Subcutaneous abdominal adipose tissue (tissue), 5 donors: Measurements from ENCODE around the gene CD46.

Source experiments
- H3K27ac ChIP-seq: one replicate; pipeline ENCODE4 v1.7.0; 2013; ENCODE audit warnings: low read depth, mild to moderate bottlenecking, inconsistent platforms, low read length, moderate library complexity
- H3K27me3 ChIP-seq, 5 donors: one replicate each; pipeline ENCODE4 v1.7.0; 2013; ENCODE audit warnings: low read length in 5 of 5, inconsistent platforms in 1 of 5; ENCODE audit not compliant: control insufficient read depth in 5 of 5, insufficient read depth in 4 of 5
- H3K36me3 ChIP-seq, 5 donors: one replicate each; pipeline ENCODE4 v1.7.0; 2013; ENCODE audit warnings: low read length in 5 of 5; ENCODE audit not compliant: control insufficient read depth in 5 of 5, insufficient read depth in 5 of 5
- H3K4me1 ChIP-seq, 5 donors: one replicate each; pipeline ENCODE4 v1.7.0; 2013; ENCODE audit warnings: low read length in 5 of 5, mild to moderate bottlenecking in 3 of 5, moderate library complexity in 1 of 5; ENCODE audit not compliant: control insufficient read depth in 5 of 5, insufficient read depth in 5 of 5
- H3K4me3 ChIP-seq, 5 donors: one replicate each; pipeline ENCODE4 v1.7.0; 2013; ENCODE audit warnings: low read length in 5 of 5, low read depth in 1 of 5
- H3K9ac ChIP-seq, 5 donors: one replicate each; pipeline ENCODE4 v1.7.0; 2013; ENCODE audit warnings: low read length in 5 of 5, mild to moderate bottlenecking in 4 of 5, moderate library complexity in 3 of 5
- H3K9me3 ChIP-seq, 5 donors: one replicate each; pipeline ENCODE4 v1.7.0; 2013; ENCODE audit warnings: low read length in 5 of 5; ENCODE audit not compliant: control insufficient read depth in 5 of 5
- donor health status: healthy.
- donor health status: healthy.
- donor health status: healthy.
- donor health status: healthy.
- donor health status: healthy.

The CD46 gene

DNA sequence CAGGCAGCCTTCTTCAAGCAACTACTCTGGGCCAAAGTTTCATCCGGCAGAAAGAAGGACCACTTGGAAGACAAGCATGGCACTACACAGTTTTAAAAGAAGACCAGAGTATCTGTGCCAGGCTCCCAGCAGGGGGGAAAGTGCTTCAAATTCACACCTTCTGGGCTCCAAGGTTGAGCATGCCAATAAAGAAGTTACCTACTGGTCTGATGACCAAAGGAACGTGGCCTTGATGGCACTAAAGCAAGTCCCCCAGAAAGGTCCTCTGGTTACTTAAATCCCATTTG is 73.5 kb downstream of the CD46 start:
- H3K9me3 ChIP-seq = no peaks in the 10 kb centered on the region
- H3K9ac ChIP-seq = peak overlapping the region; percentile 2 to 99 (median 61)
- peak overlapping the region; percentile 41 to 96 (median 63) for H3K4me3 ChIP-seq
- no peaks in the 10 kb centered on the region for H3K27me3 ChIP-seq
- peak overlapping the region; percentile 100 for H3K27ac ChIP-seq
- peaks cover 0 to 6% (median 4%) of the 10 kb centered on the region in 5 donors for H3K36me3 ChIP-seq
- peaks cover 35 to 80% (median 73%) of the 10 kb centered on the region in 5 donors for H3K4me1 ChIP-seq

DNA sequence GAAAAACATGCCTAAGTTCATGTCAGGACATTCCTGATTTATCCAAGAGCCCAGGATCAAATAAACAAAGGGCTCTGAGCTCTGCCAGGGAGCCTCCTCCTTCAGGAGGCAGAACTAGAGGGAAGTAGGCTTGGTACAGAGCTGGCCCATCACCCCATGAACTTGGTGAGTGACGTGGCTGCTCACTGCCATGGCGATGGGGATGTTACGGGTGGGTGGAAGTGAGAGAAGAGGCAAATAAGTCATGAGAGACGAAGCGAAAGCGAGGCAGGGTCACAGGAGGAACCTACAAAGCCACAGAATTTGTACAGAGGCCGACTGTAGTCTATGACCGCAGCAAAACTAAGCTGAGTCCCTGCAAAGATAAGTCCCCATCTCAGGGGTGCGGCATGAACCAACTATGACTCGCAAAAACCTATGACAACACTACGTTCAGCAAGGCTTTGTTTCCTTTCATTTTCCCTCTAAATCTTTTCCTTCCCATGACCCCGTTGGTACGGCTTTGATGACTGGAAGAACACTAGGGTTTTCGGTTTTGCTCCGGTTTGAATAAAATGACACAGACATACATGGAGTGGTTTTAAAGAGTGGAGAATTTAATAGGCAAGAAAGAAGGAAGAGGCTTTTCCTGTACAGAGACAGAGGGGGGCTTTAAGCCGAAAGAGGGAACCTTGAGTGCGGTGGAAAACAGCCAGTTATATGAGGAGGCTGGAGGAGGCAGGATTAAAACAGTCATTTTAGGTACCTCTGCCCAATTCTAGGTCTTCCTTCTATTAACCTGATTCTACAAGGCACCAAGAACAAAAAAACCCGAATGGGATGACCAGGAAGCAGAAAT is 74.1 kb downstream of the CD46 start:
- H3K4me1 ChIP-seq = peaks cover 31 to 78% (median 70%) of the 10 kb centered on the region in 5 donors
- H3K9ac ChIP-seq = peak overlapping the region; percentile 51 to 99 (median 74)
- H3K9me3 ChIP-seq = no peaks in the 10 kb centered on the region
- H3K36me3 ChIP-seq = peaks cover 0 to 5% (median 0%) of the 10 kb centered on the region in 5 donors
- H3K27me3 ChIP-seq = no peaks in the 10 kb centered on the region
- H3K4me3 ChIP-seq = peak overlapping the region; percentile 41 to 96 (median 63)
- H3K27ac ChIP-seq = peak overlapping the region; percentile 100

DNA sequence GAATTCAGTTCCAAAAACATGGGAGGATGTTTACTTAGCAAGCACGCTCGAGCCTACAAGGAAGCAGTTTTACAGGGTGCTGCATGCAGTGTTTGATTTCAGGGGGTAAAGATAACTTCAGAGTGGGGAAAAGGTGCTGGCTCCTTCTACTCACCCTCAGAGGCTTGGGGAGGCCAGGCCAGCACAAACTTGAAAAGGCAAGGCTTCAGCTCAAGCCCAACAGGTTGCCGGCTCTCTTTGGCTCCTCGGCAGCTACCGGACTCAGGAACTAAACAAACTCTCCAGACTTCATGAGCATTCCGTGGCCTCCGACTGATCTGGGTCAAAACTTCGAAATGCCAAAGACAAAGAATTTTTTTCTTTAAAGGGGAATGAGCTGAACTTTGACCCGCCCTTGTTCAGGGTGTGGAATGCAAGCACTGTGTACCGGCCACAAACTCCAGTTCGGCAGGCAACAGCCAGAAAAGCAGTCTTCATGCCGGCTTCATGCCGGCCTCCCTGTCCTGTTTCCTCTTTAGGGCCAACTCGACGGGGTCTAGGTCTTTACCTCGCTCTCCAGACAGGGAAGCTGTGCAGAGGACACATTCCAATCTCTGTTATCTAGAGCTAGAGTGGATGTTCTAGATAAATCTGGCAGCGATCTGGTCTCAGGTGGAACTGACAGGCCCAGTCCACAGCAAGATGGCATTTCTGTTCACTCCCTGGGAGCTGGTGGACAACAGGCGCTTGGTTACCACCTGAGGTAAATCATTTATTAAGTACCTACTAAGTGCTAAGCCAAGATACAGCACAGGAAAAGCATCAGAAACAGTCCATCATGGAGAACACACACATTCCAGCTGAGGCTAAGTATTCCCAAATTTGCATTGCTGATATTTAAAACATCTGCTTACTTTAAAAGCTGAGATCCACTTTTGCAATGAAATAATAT is 75.0 kb downstream of the CD46 start:
- Histone ChIP-seq H3K36me3 (no peaks in the 10 kb centered on the region), H3K9ac (peak overlapping the region; percentile 51 to 99 (median 74)), H3K4me1 (peaks cover 33 to 79% (median 70%) of the 10 kb centered on the region in 5 donors), H3K9me3 (no peaks in the 10 kb centered on the region), H3K27me3 (no peaks in the 10 kb centered on the region), H3K27ac (peak overlapping the region; percentile 100), H3K4me3 (peak overlapping the region; percentile 41 to 96 (median 63))

DNA sequence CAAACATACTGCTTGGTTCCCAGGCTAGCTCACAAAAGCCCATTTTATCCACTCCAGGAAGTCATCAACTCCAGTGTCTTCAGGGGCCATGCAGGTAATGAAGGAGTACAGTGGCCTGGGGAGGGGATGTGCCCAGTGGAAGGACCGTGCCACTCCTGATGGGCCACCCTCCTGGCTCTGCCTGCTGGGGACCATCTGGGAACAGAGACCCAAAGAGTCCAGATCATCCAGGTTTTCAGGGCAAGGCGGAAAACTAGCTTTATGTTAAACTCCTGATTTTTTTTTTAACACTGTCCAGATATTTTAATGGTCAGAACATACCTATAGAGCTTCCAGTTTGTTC is 75.6 kb downstream of the CD46 start:
- Histone ChIP-seq H3K4me1 (peaks cover 32 to 79% (median 70%) of the 10 kb centered on the region in 5 donors), H3K9me3 (no peaks in the 10 kb centered on the region), H3K27ac (peak overlapping the region; percentile 100), H3K9ac (peak overlapping the region in 1 of 5 donors; percentile 74), H3K27me3 (no peaks in the 10 kb centered on the region), H3K4me3 (peak overlapping the region in 1 of 5 donors; percentile 89), H3K36me3 (no peaks in the 10 kb centered on the region)

DNA sequence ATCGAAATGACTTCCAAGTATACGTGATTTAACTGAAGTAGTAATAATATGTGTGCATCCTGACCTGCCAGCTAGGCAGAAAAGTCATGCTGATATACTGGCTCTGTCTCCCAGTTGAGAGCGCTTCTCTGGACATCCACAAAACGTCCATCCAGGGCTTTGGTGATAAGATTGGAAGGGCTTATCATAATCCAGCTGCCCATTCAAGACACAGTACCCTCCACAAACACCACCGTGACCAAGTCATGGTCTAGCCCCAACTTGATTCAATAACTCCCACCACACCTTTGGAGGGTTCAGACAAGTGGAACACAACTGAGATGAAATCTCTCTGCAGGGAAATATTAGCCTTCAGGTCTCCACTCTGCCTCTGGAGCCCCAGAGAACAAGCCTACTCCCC is 76.2 kb downstream of the CD46 start:
- Histone ChIP-seq H3K4me3 (no peak overlapping the region), H3K27ac (peak overlapping the region; percentile 100), H3K9me3 (no peaks in the 10 kb centered on the region), H3K4me1 (peaks cover 30 to 78% (median 65%) of the 10 kb centered on the region in 5 donors), H3K27me3 (no peaks in the 10 kb centered on the region), H3K36me3 (no peaks in the 10 kb centered on the region), H3K9ac (peak overlapping the region in 2 of 5 donors; percentile 1 to 32)

DNA sequence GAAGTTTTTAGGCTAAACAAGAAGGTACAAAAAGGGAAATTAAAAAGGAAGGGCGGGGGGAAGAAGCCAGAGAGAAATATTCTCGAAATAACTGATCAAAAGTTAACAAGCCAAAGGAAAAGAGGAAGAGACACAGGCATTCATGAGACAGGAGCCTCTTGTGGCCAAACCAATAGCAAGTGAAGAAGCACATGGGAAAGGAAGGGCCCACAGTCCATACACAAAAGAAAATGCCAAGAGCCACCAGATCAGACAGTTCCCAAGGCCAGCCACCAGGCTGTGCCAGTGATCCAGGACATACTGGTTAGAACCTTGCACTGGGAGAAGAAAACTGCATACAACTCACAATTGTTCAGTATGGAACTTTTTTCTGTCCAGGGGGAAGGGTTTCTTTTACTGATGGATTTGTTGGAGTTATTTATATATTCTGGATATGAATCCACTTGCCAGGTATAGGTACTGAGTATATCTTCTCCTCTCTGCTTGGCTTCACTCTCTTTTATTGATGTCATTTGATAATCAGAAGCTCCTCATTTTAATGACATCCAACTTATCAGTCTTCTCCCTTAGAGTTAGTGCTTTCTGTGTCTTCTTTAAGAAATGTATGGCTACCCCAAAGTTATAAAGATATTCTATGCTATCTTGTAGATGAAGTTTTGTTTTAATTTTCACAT is 76.8 kb downstream of the CD46 start:
- Histone ChIP-seq H3K27me3 (no peaks in the 10 kb centered on the region), H3K9me3 (no peaks in the 10 kb centered on the region), H3K36me3 (no peaks in the 10 kb centered on the region), H3K4me3 (no peak overlapping the region), H3K9ac (peak overlapping the region in 1 of 5 donors; percentile 1), H3K4me1 (peaks cover 30 to 79% (median 69%) of the 10 kb centered on the region in 5 donors), H3K27ac (peak overlapping the region; percentile 100)

DNA sequence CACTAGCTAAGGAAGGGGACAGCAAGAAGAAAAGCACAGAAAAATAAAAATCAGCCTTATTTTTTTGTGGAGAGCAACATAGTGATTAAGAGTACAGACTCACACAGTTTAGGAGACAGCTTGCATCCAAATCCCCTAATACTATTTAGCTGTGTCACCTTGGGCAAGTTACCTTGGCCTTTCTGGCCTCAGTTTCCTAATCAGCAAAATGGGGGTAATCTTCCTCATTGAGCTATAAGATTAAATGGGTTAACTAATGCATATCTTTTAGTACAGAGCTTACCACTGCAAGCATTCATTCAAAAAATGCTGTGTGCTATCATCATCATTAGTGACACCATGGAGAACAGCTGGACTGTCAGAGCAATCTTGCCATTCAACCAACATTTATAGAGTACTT is 77.7 kb downstream of the CD46 start:
- Histone ChIP-seq H3K4me1 (peaks cover 24 to 81% (median 72%) of the 10 kb centered on the region in 5 donors), H3K36me3 (no peaks in the 10 kb centered on the region), H3K27ac (peak overlapping the region; percentile 87), H3K9ac (no peak overlapping the region), H3K9me3 (no peaks in the 10 kb centered on the region), H3K27me3 (no peaks in the 10 kb centered on the region), H3K4me3 (no peak overlapping the region)

DNA sequence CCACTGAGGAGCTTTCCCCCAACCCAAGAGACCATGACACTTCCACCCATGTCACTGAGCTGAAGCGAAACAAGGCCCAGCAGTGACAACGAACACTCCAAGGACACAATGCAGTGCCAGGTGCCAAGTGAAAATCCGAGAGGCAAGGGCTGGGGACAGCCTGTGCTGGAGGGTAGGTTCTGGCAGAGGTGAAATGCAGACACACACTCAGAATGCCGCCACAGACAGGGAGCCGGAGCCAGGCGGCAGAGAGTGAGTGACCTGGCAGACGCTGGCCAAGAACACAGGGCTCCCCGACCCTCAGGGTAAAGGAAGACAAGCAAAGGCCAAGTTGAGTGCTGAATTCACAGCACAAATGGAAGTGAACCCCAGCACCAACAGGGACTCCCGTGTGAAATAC is 78.9 kb downstream of the CD46 start:
- peaks cover 0 to 6% (median 0%) of the 10 kb centered on the region in 5 donors for H3K36me3 ChIP-seq
- peaks cover 19 to 74% (median 64%) of the 10 kb centered on the region in 5 donors for H3K4me1 ChIP-seq
- no peak overlapping the region for H3K4me3 ChIP-seq
- peak overlapping the region in 1 of 5 donors; percentile 12 for H3K9ac ChIP-seq
- no peaks in the 10 kb centered on the region for H3K27me3 ChIP-seq
- H3K27ac ChIP-seq = peak overlapping the region; percentile 87
- H3K9me3 ChIP-seq = no peaks in the 10 kb centered on the region

DNA sequence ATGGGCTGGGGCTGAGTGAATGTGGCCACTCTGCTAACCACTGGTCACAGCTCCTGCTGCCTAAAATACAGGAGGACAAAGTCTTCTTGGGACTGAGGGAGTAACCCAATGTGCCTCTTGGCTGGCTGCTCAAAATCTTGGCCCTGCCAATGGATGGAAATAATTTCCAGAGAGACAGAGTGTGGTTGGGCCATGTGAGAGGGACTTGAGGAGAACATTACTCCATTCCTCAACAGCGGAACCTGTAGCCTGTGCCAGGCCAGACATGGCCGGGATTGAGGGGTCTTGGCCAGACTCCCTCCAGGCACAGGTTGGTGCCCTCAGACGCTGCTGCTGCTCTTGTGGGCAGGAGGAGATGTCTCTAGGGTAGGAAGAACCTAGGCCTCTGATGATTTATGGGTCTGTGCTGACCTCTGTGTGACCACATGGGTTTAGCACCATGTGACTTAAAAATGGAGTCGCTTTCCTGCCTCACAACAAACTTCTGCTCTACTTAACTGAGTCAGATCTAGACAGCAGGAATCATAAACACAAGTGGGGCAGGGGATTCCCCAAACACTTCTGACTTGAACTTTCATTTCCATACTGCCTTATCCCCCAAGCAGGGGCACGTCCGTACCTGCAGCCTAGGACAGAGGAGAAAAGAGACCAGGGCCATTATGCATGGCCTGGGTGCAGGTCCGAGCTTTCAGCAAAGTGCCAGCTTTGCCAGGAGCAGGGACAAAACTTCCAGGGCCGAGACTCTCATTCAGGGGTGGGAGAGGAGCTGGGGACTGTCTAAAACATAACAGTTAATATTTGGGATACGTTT is 79.9 kb downstream of the CD46 start:
- peak overlapping the region; percentile 87 for H3K27ac ChIP-seq
- H3K4me1 ChIP-seq = peaks cover 17 to 64% (median 59%) of the 10 kb centered on the region in 5 donors
- no peaks in the 10 kb centered on the region for H3K27me3 ChIP-seq
- no peak overlapping the region for H3K4me3 ChIP-seq
- no peaks in the 10 kb centered on the region for H3K9me3 ChIP-seq
- H3K36me3 ChIP-seq = peaks cover 0 to 6% (median 0%) of the 10 kb centered on the region in 5 donors
- H3K9ac ChIP-seq = peak overlapping the region in 1 of 5 donors; percentile 29
